Fibroblast of lung (primary cell): ENCODE data around the gene GNB2.

Experiments
- EZH2 ChIP-seq: IDR thresholded peaks from 2 replicates; pipeline ENCODE4 v1.5.1; 2012; ENCODE audit warnings: low read length, control low read depth, mild to moderate bottlenecking; ENCODE audit errors: missing control alignments
- TF ChIP-seq, protein P1 (sequence below), 2 donors: IDR thresholded peaks in 1 of 2; conservative IDR thresholded peaks in 1 of 2; 1 replicate in 1 of 2; 2 replicates in 1 of 2; pipeline ENCODE4 v1.5.1; 2011 to 2012; ENCODE audit warnings: low read length in 2 of 2, control low read depth in 1 of 2, inconsistent platforms in 1 of 2, low read depth in 1 of 2, mild to moderate bottlenecking in 1 of 2

DNA sequence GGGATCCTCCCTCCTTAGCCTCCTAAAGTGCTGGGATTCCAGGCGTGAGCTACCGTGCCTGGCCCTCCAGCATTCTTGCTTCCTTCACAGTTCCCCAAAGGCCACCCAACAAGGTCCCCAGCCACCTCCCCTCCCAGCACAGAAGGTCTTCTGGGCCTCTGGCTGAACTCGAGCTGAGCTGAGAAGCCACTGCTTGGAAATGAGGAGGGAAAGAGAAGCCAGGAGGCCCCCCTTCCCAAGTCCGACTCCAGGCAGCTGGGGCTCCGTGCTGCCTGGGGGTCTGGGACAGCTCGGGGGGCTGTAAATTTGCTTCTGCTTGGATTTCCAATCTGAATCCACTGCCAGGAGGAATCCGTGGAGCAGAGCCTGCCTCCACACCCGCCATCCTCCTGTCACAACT lies 41.2 kb downstream of the GNB2 start:
- TF ChIP-seq, protein P1, sequence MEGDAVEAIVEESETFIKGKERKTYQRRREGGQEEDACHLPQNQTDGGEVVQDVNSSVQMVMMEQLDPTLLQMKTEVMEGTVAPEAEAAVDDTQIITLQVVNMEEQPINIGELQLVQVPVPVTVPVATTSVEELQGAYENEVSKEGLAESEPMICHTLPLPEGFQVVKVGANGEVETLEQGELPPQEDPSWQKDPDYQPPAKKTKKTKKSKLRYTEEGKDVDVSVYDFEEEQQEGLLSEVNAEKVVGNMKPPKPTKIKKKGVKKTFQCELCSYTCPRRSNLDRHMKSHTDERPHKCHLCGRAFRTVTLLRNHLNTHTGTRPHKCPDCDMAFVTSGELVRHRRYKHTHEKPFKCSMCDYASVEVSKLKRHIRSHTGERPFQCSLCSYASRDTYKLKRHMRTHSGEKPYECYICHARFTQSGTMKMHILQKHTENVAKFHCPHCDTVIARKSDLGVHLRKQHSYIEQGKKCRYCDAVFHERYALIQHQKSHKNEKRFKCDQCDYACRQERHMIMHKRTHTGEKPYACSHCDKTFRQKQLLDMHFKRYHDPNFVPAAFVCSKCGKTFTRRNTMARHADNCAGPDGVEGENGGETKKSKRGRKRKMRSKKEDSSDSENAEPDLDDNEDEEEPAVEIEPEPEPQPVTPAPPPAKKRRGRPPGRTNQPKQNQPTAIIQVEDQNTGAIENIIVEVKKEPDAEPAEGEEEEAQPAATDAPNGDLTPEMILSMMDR (conservative IDR thresholded peaks at IDR 0.05 in 1 of 2, IDR thresholded peaks at IDR 0.05 in 1 of 2; ENCODE audit: low read depth in 1 of 2, low read length in 2 of 2): no peak
- TF ChIP-seq EZH2: no peak
